Cardiac muscle cell (in vitro differentiated cells and primary cell): Measurements from ENCODE around the gene CTNNA2. TPM values are rescaled to one million over a fixed set of nuclear protein-coding genes. Genes with fewer than 3 reads are reported as not detected.

Source experiments
- DNase-seq, 2 donors: peaks; one replicate each; pipeline versions ENCODE4 v3.0.0 to v3.0.0-alpha.2; 2010 to 2017; ENCODE audit warnings: low read depth in 1 of 2, low spot score in 1 of 2
- H3K27ac ChIP-seq: fragments of 200-600 bp; sonication (generic); 2 replicates; pipeline ENCODE4 v1.5.1; 2016
- H3K27me3 ChIP-seq: fragments of 200-600 bp; sonication (generic); 2 replicates; pipeline ENCODE4 v1.6.0; 2016; ENCODE audit warnings: control low read depth
- H3K36me3 ChIP-seq: fragments of 200-600 bp; sonication (generic); 2 replicates; pipeline ENCODE4 v1.5.1; 2016; ENCODE audit warnings: control low read depth
- H3K4me1 ChIP-seq: fragments of 200-600 bp; sonication (generic); 2 replicates; pipeline ENCODE4 v1.8.1; 2017; ENCODE audit warnings: low read depth, mild to moderate bottlenecking, mixed run types
- H3K4me3 ChIP-seq: fragments of 200-600 bp; sonication (generic); 2 replicates; pipeline ENCODE4 v1.5.1; 2016; ENCODE audit warnings: mild to moderate bottlenecking
- H3K9me3 ChIP-seq: fragments of 200-600 bp; sonication (generic); 2 replicates; pipeline ENCODE4 v1.5.1; 2017; ENCODE audit warnings: low read depth, mild to moderate bottlenecking, control low read depth
- CTCF ChIP-seq: IDR thresholded peaks from 2 replicates; pipeline ENCODE4 v1.5.1; 2012; ENCODE audit warnings: low read depth, mild to moderate bottlenecking, low read length
- polyA plus RNA-seq: library from polyadenylated mRNA; unstranded; fragments of >200 nt; fragmentation: Nextera tagmentation; extraction: Ambion mirVana; gene quantifications from 2 replicates; pipeline ENCODE4 v1.2.1, GENCODE V29; 2016
- total RNA-seq: library from RNA; depleted of rRNA; stranded (reverse); fragments of >200 nt; gene quantifications from 2 replicates; pipeline ENCODE4 v1.2.3, GENCODE V29; 2016

Gene CTNNA2
- total and polyA plus RNA-seq, 2 experiments from 2014 or later, result 7.4 to 17.4 TPM

- no peaks in the 10 kb centered on the region for H3K36me3 ChIP-seq
- H3K4me1 ChIP-seq, result no peaks in the 10 kb centered on the region
- H3K9me3 ChIP-seq, result no peaks in the 10 kb centered on the region
- H3K27ac ChIP-seq, result no peak overlapping the region
- H3K27me3 ChIP-seq, result no peaks in the 10 kb centered on the region
- DNase-seq, result no peak
- TF ChIP-seq CTCF, result no peak
- no peak overlapping the region for H3K4me3 ChIP-seq
Observed at GRCh38 chr2:80281049-80281448, 768.2 kb downstream of the CTNNA2 start.

- H3K9me3 ChIP-seq, result no peaks in the 10 kb centered on the region
- H3K36me3 ChIP-seq, result no peaks in the 10 kb centered on the region
- peaks cover 17% of the 10 kb centered on the region for H3K4me1 ChIP-seq
- TF ChIP-seq CTCF, result no peak
- DNase-seq, result peak in 1 of 2 donors; percentile 47
- H3K27me3 ChIP-seq, result no peaks in the 10 kb centered on the region
- H3K4me3 ChIP-seq, result no peak overlapping the region
- H3K27ac ChIP-seq, result no peak overlapping the region
Observed at GRCh38 chr2:80288576-80288975, 775.7 kb downstream of the CTNNA2 start.

GRCh38 chr2:80291656-80292055, 778.8 kb downstream of the CTNNA2 start:
- Histone ChIP-seq H3K4me1 (peaks cover 17% of the 10 kb centered on the region), H3K27ac (no peak overlapping the region), H3K9me3 (no peaks in the 10 kb centered on the region), H3K4me3 (no peak overlapping the region), H3K27me3 (no peaks in the 10 kb centered on the region), H3K36me3 (no peaks in the 10 kb centered on the region)
- no peak for TF ChIP-seq CTCF
- no peak for DNase-seq

GRCh38 chr2:80292474-80292873, 779.6 kb downstream of the CTNNA2 start:
- no peak overlapping the region for H3K27ac ChIP-seq
- no peaks in the 10 kb centered on the region for H3K36me3 ChIP-seq

GRCh38 chr2:80293039-80293438, 780.2 kb downstream of the CTNNA2 start:
- Histone ChIP-seq H3K27me3 (no peaks in the 10 kb centered on the region), H3K27ac (no peak overlapping the region), H3K36me3 (no peaks in the 10 kb centered on the region), H3K4me3 (no peak overlapping the region), H3K9me3 (no peaks in the 10 kb centered on the region), H3K4me1 (peaks cover 17% of the 10 kb centered on the region)
- no peak for DNase-seq
- no peak for TF ChIP-seq CTCF

More at GRCh38 chr2:80292474-80292873, 779.6 kb downstream of the CTNNA2 start:
- Histone ChIP-seq H3K4me1 (peaks cover 17% of the 10 kb centered on the region), H3K27me3 (no peaks in the 10 kb centered on the region), H3K9me3 (no peaks in the 10 kb centered on the region), H3K4me3 (no peak overlapping the region)
- no peak for DNase-seq
- no peak for TF ChIP-seq CTCF

GRCh38 chr2:80298954-80299353, 786.1 kb downstream of the CTNNA2 start:
- Histone ChIP-seq H3K4me3 (no peak overlapping the region), H3K36me3 (no peaks in the 10 kb centered on the region), H3K27ac (no peak overlapping the region), H3K4me1 (peaks cover 18% of the 10 kb centered on the region), H3K9me3 (no peaks in the 10 kb centered on the region), H3K27me3 (peaks cover 13% of the 10 kb centered on the region)
- no peak for DNase-seq
- TF ChIP-seq CTCF, result no peak
